H9 (cell line): Measurements from ENCODE around the gene CDH4. TPM values are rescaled to one million over a fixed set of nuclear protein-coding genes. Genes with fewer than 3 reads are reported as not detected.

Experiments used
- DNase-seq: peaks from one replicate; pipeline ENCODE4 v3.0.0-alpha.2; 2017
- H2AFZ ChIP-seq: one replicate; pipeline ENCODE4 v1.6.1; 2013; ENCODE audit warnings: mild to moderate bottlenecking, low read length, control low read depth, moderate library complexity
- H2AK5ac ChIP-seq: 2 replicates; pipeline ENCODE4 v1.6.1; 2013; ENCODE audit warnings: low read length, control low read depth, mixed read lengths; ENCODE audit not compliant: insufficient read length
- H2BK120ac ChIP-seq: one replicate; pipeline ENCODE4 v1.6.1; 2013; ENCODE audit warnings: low read depth, mild to moderate bottlenecking, low read length, control low read depth, inconsistent platforms; ENCODE audit not compliant: poor library complexity, severe bottlenecking
- H2BK12ac ChIP-seq: 2 replicates; pipeline ENCODE4 v1.6.1; 2013; ENCODE audit warnings: low read length, control low read depth, mixed read lengths, low read depth; ENCODE audit not compliant: insufficient read length
- H2BK15ac ChIP-seq: 2 replicates; pipeline ENCODE4 v1.6.1; 2013; ENCODE audit warnings: low read depth, low read length, control low read depth
- H2BK20ac ChIP-seq: one replicate; pipeline ENCODE4 v1.6.1; 2013; ENCODE audit warnings: low read depth, mild to moderate bottlenecking, low read length, control low read depth, inconsistent platforms; ENCODE audit not compliant: poor library complexity, severe bottlenecking
- H2BK5ac ChIP-seq: 2 replicates; pipeline ENCODE4 v1.6.1; 2013; ENCODE audit warnings: low read length, control low read depth, mixed read lengths; ENCODE audit not compliant: insufficient read length
- H3K14ac ChIP-seq: 2 replicates; pipeline ENCODE4 v1.6.1; 2013; ENCODE audit warnings: low read length, control low read depth; ENCODE audit not compliant: insufficient read depth
- H3K18ac ChIP-seq: 2 replicates; pipeline ENCODE4 v1.6.1; 2013; ENCODE audit warnings: low read depth, mild to moderate bottlenecking, mixed read lengths, low read length, control low read depth; ENCODE audit not compliant: insufficient read length
- H3K23ac ChIP-seq: 2 replicates; pipeline ENCODE4 v1.6.1; 2013; ENCODE audit warnings: low read length, control low read depth, mixed read lengths, low read depth; ENCODE audit not compliant: insufficient read length
- H3K23me2 ChIP-seq: 2 replicates; pipeline ENCODE4 v1.6.1; 2013; ENCODE audit warnings: low read depth, mild to moderate bottlenecking, mixed read lengths, low read length, control low read depth; ENCODE audit not compliant: insufficient read length, poor library complexity, severe bottlenecking
- H3K27ac ChIP-seq: 2 replicates; pipeline ENCODE4 v1.5.1; 2013; ENCODE audit warnings: low read length, control low read depth, mixed read lengths, low read depth; ENCODE audit not compliant: insufficient read length
- H3K27me3 ChIP-seq: 2 replicates; pipeline ENCODE4 v1.6.1; 2013; ENCODE audit warnings: low read length, control low read depth, inconsistent platforms; ENCODE audit not compliant: insufficient read depth
- H3K4ac ChIP-seq: 2 replicates; pipeline ENCODE4 v1.6.1; 2013; ENCODE audit warnings: low read depth, mild to moderate bottlenecking, control low read depth, inconsistent platforms, low read length, moderate library complexity
- H3K4me1 ChIP-seq: 2 replicates; pipeline ENCODE4 v1.6.1; 2013; ENCODE audit warnings: low read length, control low read depth, inconsistent platforms; ENCODE audit not compliant: insufficient read depth
- H3K4me2 ChIP-seq: 2 replicates; pipeline ENCODE4 v1.6.1; 2013; ENCODE audit warnings: low read length, control low read depth, mixed read lengths; ENCODE audit not compliant: insufficient read length, insufficient read depth
- H3K56ac ChIP-seq: 2 replicates; pipeline ENCODE4 v1.6.1; 2013; ENCODE audit warnings: low read depth, mild to moderate bottlenecking, mixed read lengths, low read length, control low read depth; ENCODE audit not compliant: insufficient read length
- H3K79me1 ChIP-seq: 2 replicates; pipeline ENCODE4 v1.6.1; 2013; ENCODE audit warnings: low read depth, mild to moderate bottlenecking, moderate library complexity, low read length, control low read depth, inconsistent platforms; ENCODE audit not compliant: insufficient read depth, poor library complexity, severe bottlenecking
- H3K79me2 ChIP-seq: 2 replicates; pipeline ENCODE4 v1.6.1; 2013; ENCODE audit warnings: low read length, control low read depth, inconsistent platforms; ENCODE audit not compliant: insufficient read depth
- H3K9ac ChIP-seq: 2 replicates; pipeline ENCODE4 v1.6.1; 2013; ENCODE audit warnings: low read length, control low read depth, mixed read lengths; ENCODE audit not compliant: insufficient read length; ENCODE audit errors: extremely low read depth
- H3K9me3 ChIP-seq: one replicate; pipeline ENCODE4 v1.6.1; 2013; ENCODE audit warnings: low read depth, low read length, inconsistent platforms; ENCODE audit not compliant: control insufficient read depth
- H3T11ph ChIP-seq: one replicate; pipeline ENCODE4 v1.6.1; 2013; ENCODE audit warnings: mild to moderate bottlenecking, low read length, control low read depth, inconsistent platforms
- H4K20me1 ChIP-seq: one replicate; pipeline ENCODE4 v1.6.1; 2013; ENCODE audit not compliant: control insufficient read depth, insufficient read length, insufficient read depth
- H4K5ac ChIP-seq: 2 replicates; pipeline ENCODE4 v1.6.1; 2013; ENCODE audit warnings: low read depth, mild to moderate bottlenecking, mixed read lengths, low read length, control low read depth; ENCODE audit not compliant: insufficient read length
- H4K8ac ChIP-seq: replicated peaks from 2 replicates; pipeline ENCODE4 v1.6.1; 2013; ENCODE audit warnings: low read length, control low read depth, mixed read lengths, low read depth; ENCODE audit not compliant: insufficient read length
- H4K91ac ChIP-seq: 2 replicates; pipeline ENCODE4 v1.6.1; 2013; ENCODE audit warnings: low read depth, mild to moderate bottlenecking, moderate library complexity, mixed read lengths, low read length, control low read depth; ENCODE audit not compliant: insufficient read length
- H3K27ac Mint-ChIP-seq, 3 experiments: 2 replicates in 2 of 3; 3 replicates in 1 of 3; pipeline ENCODE4 v1.8.0; 2020 to 2021; ENCODE audit warnings: mixed read lengths in 3 of 3, mild to moderate bottlenecking in 1 of 3, moderate library complexity in 1 of 3
- H3K27me3 Mint-ChIP-seq: 2 replicates; pipeline ENCODE4 v1.8.0; 2021; ENCODE audit warnings: low read depth, mild to moderate bottlenecking, moderate library complexity, mixed read lengths
- H3K36me3 Mint-ChIP-seq, 3 experiments: 2 replicates in 2 of 3; 3 replicates in 1 of 3; pipeline ENCODE4 v1.8.0; 2020 to 2021; ENCODE audit warnings: low read depth in 3 of 3, mixed read lengths in 3 of 3; ENCODE audit not compliant: insufficient read depth in 1 of 3
- H3K4me1 Mint-ChIP-seq, 2 experiments: 2 replicates each; pipeline ENCODE4 v1.8.0; 2020; ENCODE audit warnings: mixed read lengths in 2 of 2
- H3K4me3 Mint-ChIP-seq, 2 experiments: 2 replicates in 1 of 2; 3 replicates in 1 of 2; pipeline ENCODE4 v1.8.0; 2020 to 2021; ENCODE audit warnings: mild to moderate bottlenecking in 2 of 2, mixed read lengths in 2 of 2, moderate library complexity in 1 of 2
- H3K9me3 Mint-ChIP-seq, 2 experiments: 2 replicates in 1 of 2; 3 replicates in 1 of 2; pipeline ENCODE4 v1.8.0; 2020; ENCODE audit warnings: mild to moderate bottlenecking in 2 of 2, mixed read lengths in 2 of 2, moderate library complexity in 1 of 2
- WGBS: extraction: QIAGEN DNeasy Blood & Tissue Kit; methylation state at CpG from one replicate; pipeline ENCODE4 v1.1.7; 2013; ENCODE audit warnings: missing lambda C conversion rate, low lambda C conversion rate, mixed read lengths; ENCODE audit not compliant: insufficient read length; ENCODE audit errors: extremely low coverage; 5-methylcytosine and 5-hydroxymethylcytosine counted together
- total RNA-seq: library from RNA; stranded (reverse); gene quantifications from 2 replicates; pipeline ENCODE4 v1.2.1, GENCODE V29; 2021
- TF ChIP-seq, protein P1 (sequence below): fragments of 200-600 bp; sonication (generic); conservative IDR thresholded peaks from 3 replicates; pipeline ENCODE4 v1.8.0; 2021; ENCODE audit warnings: antibody characterized with exemption, mild to moderate bottlenecking

The CDH4 gene
- total RNA-seq, 1 experiment from 2014 or later = 3.0 TPM

- Histone ChIP-seq H2AK5ac (no peak overlapping the region), H2BK120ac (no peak overlapping the region), H2BK5ac (no peak overlapping the region), H4K20me1 (no peaks in the 10 kb centered on the region), H3K79me1 (no peaks in the 10 kb centered on the region), H3K23me2 (no peaks in the 10 kb centered on the region), H3K14ac (no peak overlapping the region), H2BK15ac (no peak overlapping the region), H3K4ac (no peak overlapping the region), H3K4me2 (no peak overlapping the region), H3K18ac (no peak overlapping the region), H3K9me3 (no peaks in the 10 kb centered on the region), H3T11ph (no peak overlapping the region), H2BK12ac (no peak overlapping the region), H3K79me2 (no peaks in the 10 kb centered on the region), H4K8ac (no peak overlapping the region), H3K23ac (no peak overlapping the region), H4K91ac (no peak overlapping the region), H2AFZ (no peak overlapping the region), H3K4me1 (no peaks in the 10 kb centered on the region), H3K27ac (no peak overlapping the region), H4K5ac (no peak overlapping the region), H3K27me3 (no peaks in the 10 kb centered on the region; the same call in 1 of the 2 replicates), H3K9ac (no peak overlapping the region), H3K56ac (no peak overlapping the region), H2BK20ac (no peak overlapping the region)
- H3K4me1 Mint-ChIP-seq = peaks cover 0 to 8% of the 10 kb centered on the region in 2 experiments; a peak in 2 of 4 replicates
- no peaks in the 10 kb centered on the region; a peak in 1 of 7 replicates for H3K36me3 Mint-ChIP-seq
- TF ChIP-seq, protein P1, sequence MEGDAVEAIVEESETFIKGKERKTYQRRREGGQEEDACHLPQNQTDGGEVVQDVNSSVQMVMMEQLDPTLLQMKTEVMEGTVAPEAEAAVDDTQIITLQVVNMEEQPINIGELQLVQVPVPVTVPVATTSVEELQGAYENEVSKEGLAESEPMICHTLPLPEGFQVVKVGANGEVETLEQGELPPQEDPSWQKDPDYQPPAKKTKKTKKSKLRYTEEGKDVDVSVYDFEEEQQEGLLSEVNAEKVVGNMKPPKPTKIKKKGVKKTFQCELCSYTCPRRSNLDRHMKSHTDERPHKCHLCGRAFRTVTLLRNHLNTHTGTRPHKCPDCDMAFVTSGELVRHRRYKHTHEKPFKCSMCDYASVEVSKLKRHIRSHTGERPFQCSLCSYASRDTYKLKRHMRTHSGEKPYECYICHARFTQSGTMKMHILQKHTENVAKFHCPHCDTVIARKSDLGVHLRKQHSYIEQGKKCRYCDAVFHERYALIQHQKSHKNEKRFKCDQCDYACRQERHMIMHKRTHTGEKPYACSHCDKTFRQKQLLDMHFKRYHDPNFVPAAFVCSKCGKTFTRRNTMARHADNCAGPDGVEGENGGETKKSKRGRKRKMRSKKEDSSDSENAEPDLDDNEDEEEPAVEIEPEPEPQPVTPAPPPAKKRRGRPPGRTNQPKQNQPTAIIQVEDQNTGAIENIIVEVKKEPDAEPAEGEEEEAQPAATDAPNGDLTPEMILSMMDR = no peak
- DNase-seq = no peak
- H3K4me3 Mint-ChIP-seq = no peak overlapping the region
- H3K27ac Mint-ChIP-seq = no peak overlapping the region
- H3K27me3 Mint-ChIP-seq = peaks cover 44% of the 10 kb centered on the region
- WGBS = no CpG with 5 or more reads among the region's 18 CpGs
- peaks cover 0 to 3% of the 10 kb centered on the region in 2 experiments; a peak in 2 of 5 replicates for H3K9me3 Mint-ChIP-seq
These were observed 589.5 kb downstream of the CDH4 start for GRCh38 chr20:61841551-61841950.
